Measurements from ENCODE around the gene UCKL1.
A peak's percentile ranks its signal among the peaks of the same experiment; 100 is the strongest.

UCKL1 gene

GRCh38 chr20:63957690-63958441 lies 1.6 kb upstream of the UCKL1 start:
- no peak for DNase-seq (ENCODE audit: low read depth, low spot score)
- in situ Hi-C loops (cut with HindIII; ENCODE audit: low sequenced_read_pairs) = no loop called here
- TF ChIP-seq CTCF (IDR thresholded peaks at IDR 0.05; ENCODE audit: low read depth, low read length) = no peak
- H3K4me3 ChIP-seq (ENCODE audit: low read depth, low read length) = no peak overlapping the region

GRCh38 chr20:63957004-63957689 lies 931 bp upstream of the UCKL1 start:
- H3K4me3 ChIP-seq (ENCODE audit: low read depth, low read length) = peak overlapping the region; percentile 45
- in situ Hi-C loops (cut with HindIII; ENCODE audit: low sequenced_read_pairs) = no loop called here
- TF ChIP-seq CTCF (IDR thresholded peaks at IDR 0.05; ENCODE audit: low read depth, low read length) = peak; percentile 13
- DNase-seq (ENCODE audit: low read depth, low spot score) = peak; percentile 66

- in situ Hi-C loops (cut with HindIII; ENCODE audit: low sequenced_read_pairs) = no loop called here
Measured at GRCh38 chr20:63956664-63957003, 418 bp upstream of the UCKL1 start.

GRCh38 chr20:63955281-63955826 lies 862 bp downstream of the UCKL1 start:
- peak overlapping the region; percentile 80 for H3K4me3 ChIP-seq (ENCODE audit: low read depth, low read length)
- peak; percentile 15 for DNase-seq (ENCODE audit: low read depth, low spot score)
- peak; percentile 46 for TF ChIP-seq CTCF (IDR thresholded peaks at IDR 0.05; ENCODE audit: low read depth, low read length)
- in situ Hi-C loops (cut with HindIII; ENCODE audit: low sequenced_read_pairs) = no loop called here

More at GRCh38 chr20:63956664-63957003, 418 bp upstream of the UCKL1 start:
- DNase-seq (ENCODE audit: low read depth, low spot score) = no peak
- peak overlapping the region; percentile 45 for H3K4me3 ChIP-seq (ENCODE audit: low read depth, low read length)
- TF ChIP-seq CTCF (IDR thresholded peaks at IDR 0.05; ENCODE audit: low read depth, low read length) = no peak

- H3K4me3 ChIP-seq (ENCODE audit: low read depth, low read length) = no peak overlapping the region
- DNase-seq (ENCODE audit: low read depth, low spot score) = no peak
- in situ Hi-C loops (cut with HindIII; ENCODE audit: low sequenced_read_pairs) = no loop called here
- no peak for TF ChIP-seq CTCF (IDR thresholded peaks at IDR 0.05; ENCODE audit: low read depth, low read length)
Measured at GRCh38 chr20:63953764-63954429, 2.3 kb downstream of the UCKL1 start.

GRCh38 chr20:63952769-63953168 lies 3.4 kb downstream of the UCKL1 start:
- in situ Hi-C loops (cut with HindIII; ENCODE audit: low sequenced_read_pairs) = no loop called here

More at GRCh38 chr20:63952769-63953168, 3.4 kb downstream of the UCKL1 start:
- no peak overlapping the region for H3K4me3 ChIP-seq (ENCODE audit: low read depth, low read length)
- no peak for TF ChIP-seq CTCF (IDR thresholded peaks at IDR 0.05; ENCODE audit: low read depth, low read length)
- no peak for DNase-seq (ENCODE audit: low read depth, low spot score)
